WERI-Rb-1 (cell line): ENCODE measurements around the gene EPB41L5.
"Not testable (repeated sequence)": the region's sequence is repeated elsewhere in the genome, so short reads cannot be mapped to it uniquely, and the experiment has no call there.

Experiments
- DNase-seq: peaks from one replicate; pipeline ENCODE4 v3.0.0-alpha.2; 2020
- H3K27ac ChIP-seq: fragments of 250-450 bp; sonication (Bioruptor Pico); 2 replicates; pipeline ENCODE4 v1.5.1; 2020; ENCODE audit warnings: mild to moderate bottlenecking, moderate library complexity
- H3K27me3 ChIP-seq: fragments of 250-450 bp; sonication (Bioruptor Pico); 2 replicates; pipeline ENCODE4 v1.5.1; 2021; ENCODE audit warnings: mild to moderate bottlenecking, low read depth, moderate library complexity; ENCODE audit not compliant: insufficient read depth, severe bottlenecking
- H3K36me3 ChIP-seq: fragments of 250-450 bp; sonication (Bioruptor Pico); 2 replicates; pipeline ENCODE4 v1.5.1; 2020; ENCODE audit warnings: mild to moderate bottlenecking, moderate library complexity
- H3K4me3 ChIP-seq: 2 replicates; pipeline ENCODE4 v1.5.1; 2011; ENCODE audit warnings: low read depth, mild to moderate bottlenecking, control low read depth, low read length
- H3K9me3 ChIP-seq: fragments of 250-450 bp; sonication (Bioruptor Pico); 2 replicates; pipeline ENCODE4 v1.5.1; 2021; ENCODE audit warnings: mild to moderate bottlenecking, moderate library complexity; ENCODE audit not compliant: severe bottlenecking
- TF ChIP-seq, protein P1 (sequence below): IDR thresholded peaks from 2 replicates; pipeline ENCODE4 v1.5.1; 2011; ENCODE audit warnings: low read depth, mild to moderate bottlenecking, control low read depth, inconsistent platforms, low read length

EPB41L5 gene

DNA sequence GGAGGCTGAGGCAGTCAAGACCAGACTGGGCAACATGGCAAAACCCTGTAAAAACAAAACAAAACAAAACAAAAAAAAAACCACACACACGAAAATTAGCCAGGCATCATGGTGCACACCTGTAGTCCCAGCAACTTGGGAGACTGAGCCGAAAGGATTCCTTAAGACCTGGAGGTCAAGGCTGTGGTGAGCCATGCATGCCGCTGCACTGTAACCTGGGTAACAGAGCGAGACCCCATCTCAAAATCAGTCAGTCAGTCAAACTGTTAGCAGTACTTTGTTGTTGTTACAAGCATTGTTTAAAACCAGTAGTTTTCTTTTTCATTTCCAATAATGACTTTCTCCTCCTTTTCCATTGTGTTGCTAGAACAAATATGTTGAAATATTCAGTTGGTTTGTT is 21.7 kb downstream of the EPB41L5 start:
- Histone ChIP-seq H3K9me3 (no peaks in the 10 kb centered on the region), H3K4me3 (no peak overlapping the region), H3K36me3 (no peaks in the 10 kb centered on the region), H3K27me3 (no peaks in the 10 kb centered on the region), H3K27ac (no peak overlapping the region)
- no peak for DNase-seq
- TF ChIP-seq, protein P1, sequence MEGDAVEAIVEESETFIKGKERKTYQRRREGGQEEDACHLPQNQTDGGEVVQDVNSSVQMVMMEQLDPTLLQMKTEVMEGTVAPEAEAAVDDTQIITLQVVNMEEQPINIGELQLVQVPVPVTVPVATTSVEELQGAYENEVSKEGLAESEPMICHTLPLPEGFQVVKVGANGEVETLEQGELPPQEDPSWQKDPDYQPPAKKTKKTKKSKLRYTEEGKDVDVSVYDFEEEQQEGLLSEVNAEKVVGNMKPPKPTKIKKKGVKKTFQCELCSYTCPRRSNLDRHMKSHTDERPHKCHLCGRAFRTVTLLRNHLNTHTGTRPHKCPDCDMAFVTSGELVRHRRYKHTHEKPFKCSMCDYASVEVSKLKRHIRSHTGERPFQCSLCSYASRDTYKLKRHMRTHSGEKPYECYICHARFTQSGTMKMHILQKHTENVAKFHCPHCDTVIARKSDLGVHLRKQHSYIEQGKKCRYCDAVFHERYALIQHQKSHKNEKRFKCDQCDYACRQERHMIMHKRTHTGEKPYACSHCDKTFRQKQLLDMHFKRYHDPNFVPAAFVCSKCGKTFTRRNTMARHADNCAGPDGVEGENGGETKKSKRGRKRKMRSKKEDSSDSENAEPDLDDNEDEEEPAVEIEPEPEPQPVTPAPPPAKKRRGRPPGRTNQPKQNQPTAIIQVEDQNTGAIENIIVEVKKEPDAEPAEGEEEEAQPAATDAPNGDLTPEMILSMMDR = no peak

DNA sequence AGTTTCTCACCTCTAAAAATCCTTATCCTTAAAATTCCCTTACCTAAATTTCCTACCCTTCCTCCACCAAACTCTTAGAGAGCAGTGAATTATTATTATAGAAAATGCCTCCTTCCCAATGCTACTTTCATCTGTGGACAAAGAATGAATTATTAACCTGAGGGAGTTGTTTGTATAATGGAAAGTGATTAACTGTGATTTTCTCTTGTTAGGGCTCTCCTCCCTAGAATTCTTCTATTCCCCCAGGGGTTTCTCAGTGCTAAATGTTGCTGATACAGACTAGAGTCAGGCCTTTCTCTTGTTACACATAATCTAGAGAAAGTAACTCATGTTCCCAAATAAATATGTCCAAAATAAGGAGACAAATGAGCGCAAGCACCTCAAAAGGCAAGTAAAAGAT is 23.3 kb downstream of the EPB41L5 start:
- DNase-seq = no peak
- TF ChIP-seq, protein P1 = no peak
- Histone ChIP-seq H3K36me3 (no peaks in the 10 kb centered on the region), H3K27me3 (no peaks in the 10 kb centered on the region), H3K4me3 (no peak overlapping the region), H3K9me3 (no peaks in the 10 kb centered on the region), H3K27ac (no peak overlapping the region)

DNA sequence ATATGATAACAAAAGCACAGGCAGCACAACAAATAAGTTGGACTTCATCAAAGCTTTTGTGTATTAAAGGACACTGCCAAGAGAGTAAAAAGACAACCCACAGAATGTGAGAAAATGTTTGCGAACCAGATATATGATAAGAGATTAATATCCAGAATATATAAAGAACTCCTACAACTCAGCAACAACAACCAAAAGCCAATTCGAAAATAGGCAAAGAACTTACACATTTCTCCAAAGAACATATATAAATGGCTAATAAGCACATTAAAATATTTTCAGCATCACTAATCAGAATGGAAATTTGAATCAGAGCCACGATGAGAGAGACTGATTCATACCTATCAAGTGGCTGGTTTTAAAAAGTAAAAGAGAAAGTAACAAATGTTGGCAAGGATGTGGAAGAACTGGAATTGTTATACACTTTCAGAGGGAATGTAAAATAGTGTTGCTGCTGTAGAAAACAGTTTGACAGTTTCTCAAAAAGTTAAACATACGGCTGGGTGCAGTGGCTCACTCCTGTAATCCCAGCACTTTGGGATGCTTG is 25.2 kb downstream of the EPB41L5 start:
- no peak for DNase-seq
- Histone ChIP-seq H3K9me3 (no peaks in the 10 kb centered on the region), H3K4me3 (no peak overlapping the region), H3K36me3 (0 out of 2 replicates have a peak, but pooled peaks cover 1% of the 10 kb centered on the region), H3K27ac (no peak overlapping the region), H3K27me3 (no peaks in the 10 kb centered on the region)
- TF ChIP-seq, protein P1 = no peak

DNA sequence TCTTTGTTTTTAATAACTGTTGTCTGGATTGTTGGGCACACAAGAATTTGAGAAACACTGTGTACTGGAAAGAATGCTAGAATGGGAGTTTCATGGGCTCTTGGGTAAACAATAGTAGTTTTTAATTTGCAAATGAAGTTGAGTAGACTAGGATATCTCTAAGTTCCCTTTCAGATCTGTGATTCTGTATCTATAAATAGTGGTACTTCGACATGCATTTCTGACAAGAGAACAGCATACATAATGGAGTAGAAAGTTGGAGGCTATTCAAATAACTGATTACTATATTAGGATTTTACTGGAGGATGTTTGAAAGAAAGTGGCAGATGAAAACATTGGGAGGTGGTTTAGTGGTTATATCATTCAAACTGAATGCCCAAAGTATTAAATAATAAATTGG is 29.5 kb downstream of the EPB41L5 start:
- no peak overlapping the region for H3K27ac ChIP-seq
- no peak for DNase-seq
- peaks cover 8% of the 10 kb centered on the region for H3K9me3 ChIP-seq
- H3K27me3 ChIP-seq = no peaks in the 10 kb centered on the region
- TF ChIP-seq, protein P1 = no peak
- no peak overlapping the region for H3K4me3 ChIP-seq
- peaks cover 20% of the 10 kb centered on the region for H3K36me3 ChIP-seq

DNA sequence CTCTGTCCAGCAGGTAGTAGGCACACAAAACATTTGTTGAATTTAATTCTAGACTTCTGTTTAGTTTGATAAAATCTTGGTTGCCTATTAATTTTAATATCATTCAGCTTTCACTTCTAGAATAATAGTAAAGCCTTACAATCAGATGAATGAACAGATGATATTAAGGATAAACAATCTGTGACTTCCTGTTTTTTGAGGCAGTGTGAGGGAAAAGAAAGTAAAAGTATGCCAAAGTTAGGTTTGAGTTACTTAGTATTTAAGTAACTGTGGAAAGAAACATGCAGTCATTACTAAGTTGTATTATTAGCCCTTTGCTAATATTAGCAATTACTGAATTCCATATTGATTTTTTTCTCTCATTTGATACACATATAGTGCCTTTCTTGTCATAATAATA is 31.5 kb downstream of the EPB41L5 start:
- Histone ChIP-seq H3K9me3 (peaks cover 8% of the 10 kb centered on the region), H3K4me3 (no peak overlapping the region), H3K27ac (no peak overlapping the region), H3K27me3 (no peaks in the 10 kb centered on the region), H3K36me3 (peaks cover 20% of the 10 kb centered on the region)
- no peak for DNase-seq
- TF ChIP-seq, protein P1 = no peak

DNA sequence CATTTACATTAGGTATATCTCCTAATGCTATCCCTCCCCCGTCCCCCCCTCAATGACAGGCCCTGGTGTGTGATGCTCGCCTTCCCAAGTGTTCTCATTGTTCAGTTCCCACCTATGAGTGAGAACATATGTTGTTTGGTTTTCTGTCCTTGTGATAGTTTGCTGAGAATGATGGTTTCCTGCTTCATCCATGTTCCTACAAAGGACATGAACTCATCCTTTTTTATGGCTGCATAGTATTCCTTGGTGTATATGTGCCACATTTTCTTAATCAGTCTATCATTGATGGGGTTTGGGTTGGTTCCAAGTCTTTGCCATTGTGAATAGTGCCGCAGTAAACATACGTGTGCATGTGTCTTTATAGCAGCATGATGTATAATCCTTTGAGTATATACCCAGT is 32.9 kb downstream of the EPB41L5 start:
- H3K27ac ChIP-seq, DNase-seq, H3K4me3 ChIP-seq, H3K9me3 ChIP-seq, H3K27me3 ChIP-seq: not testable (repeated sequence)
- H3K36me3 ChIP-seq = peaks cover 20% of the 10 kb centered on the region

DNA sequence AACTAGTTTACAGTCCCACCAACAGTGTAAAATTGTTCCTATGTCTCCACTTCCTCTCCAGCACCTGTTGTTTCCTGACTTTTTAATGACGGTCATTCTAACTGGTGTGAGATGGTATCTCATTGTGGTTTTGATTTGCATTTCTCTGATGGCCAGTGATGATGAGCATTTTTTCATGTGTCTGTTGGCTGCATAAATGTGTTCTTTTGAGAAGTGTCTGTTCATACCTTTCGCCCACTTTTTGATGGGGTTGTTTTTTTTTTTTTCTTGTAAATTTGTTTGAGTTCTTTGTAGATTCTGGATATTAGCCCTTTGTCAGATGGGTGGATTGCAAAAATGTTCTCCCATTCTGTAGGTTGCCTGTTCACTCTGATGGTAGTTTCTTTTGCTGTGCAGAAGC is 33.4 kb downstream of the EPB41L5 start:
- not testable (repeated sequence) for H3K9me3 ChIP-seq, H3K27ac ChIP-seq, H3K27me3 ChIP-seq, DNase-seq, H3K4me3 ChIP-seq
- H3K36me3 ChIP-seq = peaks cover 20% of the 10 kb centered on the region
